Tibial artery (tissue), 4 donors: ENCODE data around the gene FBRSL1.

ENCODE experiments used
- DNase-seq, 2 donors: peaks; one replicate each; pipeline ENCODE4 v3.0.0-alpha.2; 2019
- H3K27ac ChIP-seq, 2 donors: fragments of 200-600 bp; sonication (generic) in 1 of 2; 1 replicate in 1 of 2; 2 replicates in 1 of 2; pipeline ENCODE4 v1.5.1; 2018 to 2019; ENCODE audit warnings: mild to moderate bottlenecking in 1 of 2
- H3K27me3 ChIP-seq, 2 donors: fragments of 200-600 bp; sonication (generic) in 1 of 2; one replicate each; pipeline versions ENCODE4 v1.5.1 to v1.6.0; 2016 to 2019
- H3K36me3 ChIP-seq, 3 donors: fragments of 200-600 bp; sonication (generic) in 2 of 3; one replicate each; pipeline ENCODE4 v1.5.1; 2016 to 2019; ENCODE audit warnings: mild to moderate bottlenecking in 2 of 3
- H3K4me1 ChIP-seq, 4 donors: fragments of 200-600 bp; sonication (generic) in 2 of 4; 1 replicate in 3 of 4; 2 replicates in 1 of 4; pipeline ENCODE4 v1.5.1; 2016 to 2019
- H3K4me3 ChIP-seq, 2 donors: fragments of 200-600 bp; sonication (generic) in 1 of 2; 1 replicate in 1 of 2; 2 replicates in 1 of 2; pipeline ENCODE4 v1.5.1; 2018 to 2019; ENCODE audit warnings: mild to moderate bottlenecking in 2 of 2
- H3K9me3 ChIP-seq, 3 donors: fragments of 200-600 bp; sonication (generic) in 1 of 3; one replicate each; pipeline ENCODE4 v1.5.1; 2016 to 2019
- intact Hi-C: fragments of 100-400 bp; cut with DNase I; formaldehyde crosslinking; loops from one replicate; pipeline ENCODE4 v1.15.0; 2023; ENCODE audit warnings: low total_unique reads
- TF ChIP-seq, protein P1 (sequence below), 2 experiments: fragments of 200-600 bp in 1 of 2; fragments of 450-650 bp in 1 of 2; IDR thresholded peaks; one replicate each; pipeline ENCODE4 v1.5.1; 2017 to 2019; ENCODE audit warnings: antibody characterized with exemption in 2 of 2, mild to moderate bottlenecking in 1 of 2, moderate library complexity in 1 of 2

Gene FBRSL1

DNA sequence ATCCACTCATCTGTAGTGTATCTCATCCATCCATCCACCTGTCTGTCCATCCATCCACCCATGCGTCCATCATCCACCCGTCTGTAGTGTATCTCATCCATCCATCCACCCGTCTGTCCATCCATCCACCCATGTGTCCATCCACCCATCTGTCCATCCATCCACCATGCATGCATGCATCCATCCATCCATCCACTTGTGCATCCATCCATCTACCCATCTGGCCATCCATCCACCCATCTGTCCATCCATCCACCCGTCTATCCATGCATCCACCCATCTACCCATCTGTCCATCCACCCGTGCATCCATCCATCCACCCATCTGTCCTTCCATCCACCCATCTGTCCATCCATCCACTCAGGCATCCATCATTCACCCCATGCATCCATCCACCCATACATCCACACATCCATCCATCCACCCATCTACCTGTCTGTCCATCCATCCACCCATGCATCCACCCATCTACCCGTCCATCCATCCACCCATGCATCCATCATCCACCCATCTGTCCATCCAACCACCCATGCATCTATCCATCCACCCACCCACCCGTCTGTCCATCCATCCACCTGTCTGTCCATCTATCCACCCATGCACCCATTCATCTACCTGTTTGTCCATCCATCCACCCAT is 28.5 kb downstream of the FBRSL1 start:
- intact Hi-C loops: no loop called here
- no peak for DNase-seq
- H3K27ac ChIP-seq: no peak overlapping the region

DNA sequence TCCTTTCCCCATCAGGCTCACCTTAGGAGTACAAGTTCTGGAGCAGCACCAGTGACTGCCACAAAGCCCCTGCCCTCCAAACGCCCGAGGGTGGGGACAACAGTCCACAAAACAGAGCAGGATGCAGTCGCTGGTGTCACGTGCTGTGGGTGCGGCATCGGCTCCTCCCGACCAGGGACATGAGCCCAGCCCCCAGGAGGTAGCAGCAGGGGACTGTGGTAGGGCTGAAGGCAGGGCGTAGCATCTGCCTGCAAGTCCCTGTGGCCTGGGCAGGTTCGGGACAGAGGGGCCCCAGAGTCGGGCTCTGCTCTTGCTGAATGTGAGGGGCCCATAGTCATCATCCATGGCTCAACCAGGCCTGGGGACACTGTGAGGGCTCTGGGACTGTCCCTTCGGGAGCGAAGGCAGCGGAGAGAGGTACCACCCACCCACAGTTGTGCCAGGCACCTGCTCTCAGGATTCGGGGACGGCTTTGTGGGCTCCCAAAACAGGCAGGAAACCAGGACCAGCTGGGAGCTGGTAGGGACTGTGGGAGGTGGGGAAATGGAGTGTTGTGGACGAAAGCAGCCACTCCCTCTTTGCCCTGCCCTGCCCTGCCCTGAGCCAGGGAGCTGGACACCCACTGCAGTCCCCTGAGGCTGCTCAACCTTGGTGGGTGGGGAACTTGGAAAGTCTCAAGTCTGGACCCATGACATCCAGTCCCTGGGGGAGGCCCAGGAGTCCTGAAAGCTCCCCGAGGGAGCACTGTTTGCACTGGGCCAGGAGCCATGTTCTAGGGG is 30.7 kb downstream of the FBRSL1 start:
- Histone ChIP-seq H3K27me3 (no peaks in the 10 kb centered on the region), H3K4me1 (peaks cover 0 to 19% (median 8%) of the 10 kb centered on the region in 4 donors), H3K36me3 (peaks cover 0 to 38% (median 22%) of the 10 kb centered on the region in 3 donors), H3K4me3 (no peak overlapping the region), H3K27ac (no peak overlapping the region), H3K9me3 (peaks cover 0 to 8% (median 6%) of the 10 kb centered on the region in 3 donors)
- TF ChIP-seq, protein P1, sequence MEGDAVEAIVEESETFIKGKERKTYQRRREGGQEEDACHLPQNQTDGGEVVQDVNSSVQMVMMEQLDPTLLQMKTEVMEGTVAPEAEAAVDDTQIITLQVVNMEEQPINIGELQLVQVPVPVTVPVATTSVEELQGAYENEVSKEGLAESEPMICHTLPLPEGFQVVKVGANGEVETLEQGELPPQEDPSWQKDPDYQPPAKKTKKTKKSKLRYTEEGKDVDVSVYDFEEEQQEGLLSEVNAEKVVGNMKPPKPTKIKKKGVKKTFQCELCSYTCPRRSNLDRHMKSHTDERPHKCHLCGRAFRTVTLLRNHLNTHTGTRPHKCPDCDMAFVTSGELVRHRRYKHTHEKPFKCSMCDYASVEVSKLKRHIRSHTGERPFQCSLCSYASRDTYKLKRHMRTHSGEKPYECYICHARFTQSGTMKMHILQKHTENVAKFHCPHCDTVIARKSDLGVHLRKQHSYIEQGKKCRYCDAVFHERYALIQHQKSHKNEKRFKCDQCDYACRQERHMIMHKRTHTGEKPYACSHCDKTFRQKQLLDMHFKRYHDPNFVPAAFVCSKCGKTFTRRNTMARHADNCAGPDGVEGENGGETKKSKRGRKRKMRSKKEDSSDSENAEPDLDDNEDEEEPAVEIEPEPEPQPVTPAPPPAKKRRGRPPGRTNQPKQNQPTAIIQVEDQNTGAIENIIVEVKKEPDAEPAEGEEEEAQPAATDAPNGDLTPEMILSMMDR (IDR thresholded peaks at IDR 0.05): no peak
- DNase-seq: no peak
- intact Hi-C loops: loop anchor here (5.0 kb wide), 1 partner anchor 103 kb away; no protein-coding TSS in a partner anchor

More for the DNA sequence above, 28.5 kb downstream of the FBRSL1 start:
- no peaks in the 10 kb centered on the region for H3K27me3 ChIP-seq
- TF ChIP-seq, protein P1 (IDR thresholded peaks at IDR 0.05): no peak
- H3K36me3 ChIP-seq: peaks cover 0 to 40% (median 35%) of the 10 kb centered on the region in 3 donors
- peaks cover 0 to 19% (median 8%) of the 10 kb centered on the region in 4 donors for H3K4me1 ChIP-seq
- H3K9me3 ChIP-seq: peaks cover 0 to 11% (median 9%) of the 10 kb centered on the region in 3 donors
- no peak overlapping the region for H3K4me3 ChIP-seq

DNA sequence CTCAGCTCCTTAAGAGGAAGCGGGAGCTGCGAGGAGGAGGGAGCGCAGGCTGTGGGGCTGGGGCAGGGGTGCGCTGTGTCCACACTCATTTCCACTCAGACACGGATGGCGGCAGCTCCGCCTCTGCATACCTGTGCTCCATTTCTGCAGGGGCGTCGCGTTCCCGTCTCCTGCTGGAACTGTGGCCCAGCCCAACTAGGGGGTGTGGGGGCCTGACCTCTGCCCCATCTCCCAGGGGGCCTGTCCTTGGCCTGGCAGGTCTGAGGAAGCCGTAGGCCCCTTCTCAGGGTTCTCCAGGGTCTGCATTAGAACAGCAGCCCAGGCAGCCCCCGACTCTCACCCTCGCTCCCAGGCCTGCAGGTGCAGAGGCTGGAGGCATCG is 31.2 kb downstream of the FBRSL1 start:
- Histone ChIP-seq H3K4me3 (no peak overlapping the region), H3K4me1 (peaks cover 0 to 19% (median 8%) of the 10 kb centered on the region in 4 donors), H3K36me3 (peaks cover 0 to 38% (median 28%) of the 10 kb centered on the region in 3 donors), H3K27me3 (no peaks in the 10 kb centered on the region), H3K9me3 (peaks cover 0 to 6% (median under 1%) of the 10 kb centered on the region in 3 donors), H3K27ac (no peak overlapping the region)
- intact Hi-C loops: loop anchor here (5.0 kb wide), 1 partner anchor 104 kb away; no protein-coding TSS in a partner anchor
- no peak for DNase-seq
- TF ChIP-seq, protein P1 (IDR thresholded peaks at IDR 0.05): no peak

DNA sequence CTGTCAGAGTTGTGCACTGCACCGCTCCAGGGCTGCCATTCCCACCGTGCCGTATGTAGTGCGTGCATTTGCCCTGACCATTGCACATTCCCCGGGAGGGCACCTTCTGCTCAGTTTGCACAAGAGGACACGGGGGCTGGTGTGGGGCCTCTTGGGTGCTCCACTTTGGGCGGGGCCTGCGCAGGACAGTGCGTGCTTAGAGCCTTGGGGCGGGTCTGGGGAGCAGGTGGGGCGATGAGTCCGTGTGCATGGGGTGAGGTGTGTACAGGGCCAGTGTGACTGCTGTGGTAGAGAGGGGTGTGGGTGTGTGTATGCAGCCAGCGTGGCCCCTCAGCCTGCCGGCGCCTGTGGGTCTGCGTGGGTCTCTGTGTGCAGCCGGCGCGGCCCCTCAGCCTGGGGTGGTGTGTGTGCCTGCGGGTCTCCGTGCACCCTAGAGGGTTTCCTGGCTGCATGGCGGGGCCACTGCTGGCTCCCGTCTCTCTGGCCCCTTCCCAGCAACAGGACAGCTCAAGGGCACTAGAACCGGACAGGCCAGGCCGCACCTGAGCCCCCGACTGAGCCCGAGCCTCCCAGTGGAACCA is 31.9 kb downstream of the FBRSL1 start:
- TF ChIP-seq, protein P1 (IDR thresholded peaks at IDR 0.05): no peak
- H3K27me3 ChIP-seq: no peaks in the 10 kb centered on the region
- H3K4me3 ChIP-seq: no peak overlapping the region
- H3K27ac ChIP-seq: no peak overlapping the region
- H3K9me3 ChIP-seq: no peaks in the 10 kb centered on the region
- H3K4me1 ChIP-seq: peaks cover 0 to 19% (median 8%) of the 10 kb centered on the region in 4 donors
- intact Hi-C loops: loop anchor here (5.0 kb wide), 1 partner anchor 105 kb away; no protein-coding TSS in a partner anchor
- H3K36me3 ChIP-seq: peaks cover 0 to 34% (median 32%) of the 10 kb centered on the region in 3 donors
- DNase-seq: no peak

DNA sequence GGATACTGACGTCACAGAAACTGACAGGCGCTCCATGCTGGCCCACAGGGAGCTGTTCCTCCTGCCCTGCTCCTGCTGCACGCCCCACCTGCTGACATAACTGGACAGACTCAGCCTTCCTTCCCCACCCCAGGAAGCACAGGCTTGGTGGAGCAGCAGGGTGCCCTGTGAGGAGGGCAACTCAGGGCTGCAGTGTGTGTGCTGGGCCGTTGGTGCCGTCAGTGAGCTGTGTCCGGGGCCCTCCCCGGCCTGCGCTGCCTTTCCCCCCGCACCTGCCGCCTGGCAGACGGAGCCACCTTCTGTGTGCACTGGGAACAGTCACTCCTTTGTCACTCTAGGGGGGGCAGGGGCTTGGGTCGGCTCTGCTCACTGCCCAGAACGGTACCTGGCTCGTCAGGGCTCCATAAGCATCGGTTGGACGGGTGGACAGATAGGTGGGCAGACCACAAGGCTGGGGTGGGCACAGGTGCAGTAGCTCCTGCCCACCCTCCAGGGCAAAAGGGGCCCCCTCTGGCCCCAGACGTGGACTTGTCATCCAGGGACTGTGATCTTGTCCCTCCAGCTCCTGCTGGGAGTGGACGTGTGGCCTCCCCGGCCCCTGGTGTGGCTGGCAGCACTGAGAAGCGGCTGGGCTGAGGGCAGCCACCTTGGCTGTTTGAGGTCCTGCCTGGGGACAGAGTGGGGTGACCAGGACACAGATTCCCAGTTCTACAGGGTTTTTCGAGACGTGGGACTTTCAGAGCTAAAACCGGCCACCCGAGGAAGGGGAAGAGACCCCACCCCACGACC is 32.8 kb downstream of the FBRSL1 start:
- no peak overlapping the region for H3K27ac ChIP-seq
- no peak overlapping the region for H3K4me3 ChIP-seq
- no peak for DNase-seq
- TF ChIP-seq, protein P1 (IDR thresholded peaks at IDR 0.05): no peak
- intact Hi-C loops: loop anchor here (5.0 kb wide), 1 partner anchor 105 kb away; no protein-coding TSS in a partner anchor
- no peaks in the 10 kb centered on the region for H3K27me3 ChIP-seq
- peaks cover 0 to 19% (median 8%) of the 10 kb centered on the region in 4 donors for H3K4me1 ChIP-seq
- H3K36me3 ChIP-seq: peaks cover 0 to 41% (median 22%) of the 10 kb centered on the region in 3 donors
- H3K9me3 ChIP-seq: no peaks in the 10 kb centered on the region
